IMR-90 (cell line): Measurements from ENCODE around the gene PSMC6. TPM values are rescaled to one million over a fixed set of nuclear protein-coding genes. Genes with fewer than 3 reads are reported as not detected.

ENCODE experiments used
- ATAC-seq: fragments of 200-7000 bp; cut with Tn5 transposase; 2 replicates; pipeline ENCODE4 v1.9.1; 2020; ENCODE audit warnings: low read depth, mild to moderate bottlenecking, moderate library complexity
- BruUV-seq: library from RNA; stranded (reverse); fragments of 400-500 nt; replicated peaks from 2 replicates; lab custom pipeline; 2021; lab: Mats Ljungman, UMichigan
- CTCF ChIA-PET: fragments of 300-600 bp; formaldehyde crosslinking; extraction: SDS; loops from one replicate; lab custom pipeline; 2021; ENCODE audit warnings: antibody characterized with exemption; lab: Yijun Ruan, JAX
- POLR2A ChIA-PET: fragments of 300-600 bp; sonication (Branson Sonifier 250); formaldehyde crosslinking; loops from one replicate; lab custom pipeline; 2022; ENCODE audit warnings: antibody characterized with exemption; ENCODE audit not compliant: unreplicated experiment; lab: Charles Lee
- DNase-seq: peaks from one replicate; pipeline ENCODE4 v3.0.0; 2013
- H2AFZ ChIP-seq: replicated peaks from 2 replicates; pipeline ENCODE3; 2013; ENCODE audit warnings: low read length, mild to moderate bottlenecking; ENCODE audit not compliant: poor library complexity
- H2AK5ac ChIP-seq: 2 replicates; pipeline ENCODE4 v1.6.1; 2013; ENCODE audit warnings: low read depth, low read length, inconsistent platforms
- H2AK9ac ChIP-seq: replicated peaks from 2 replicates; pipeline ENCODE3; 2013; ENCODE audit warnings: mild to moderate bottlenecking, low read depth, low read length, moderate library complexity; ENCODE audit not compliant: poor library complexity
- H2BK120ac ChIP-seq: 2 replicates; pipeline ENCODE4 v1.6.1; 2013; ENCODE audit warnings: low read depth, low read length, inconsistent platforms
- H2BK15ac ChIP-seq: 3 replicates; pipeline ENCODE4 v1.6.1; 2013; ENCODE audit warnings: low read depth, low read length, inconsistent platforms
- H2BK20ac ChIP-seq: 2 replicates; pipeline ENCODE4 v1.6.1; 2013; ENCODE audit warnings: low read depth, mild to moderate bottlenecking, inconsistent platforms, low read length, moderate library complexity
- H2BK5ac ChIP-seq: 2 replicates; pipeline ENCODE4 v1.6.1; 2013; ENCODE audit warnings: mild to moderate bottlenecking, low read depth, low read length, inconsistent platforms; ENCODE audit not compliant: poor library complexity, severe bottlenecking
- H3K14ac ChIP-seq: replicated peaks from 2 replicates; pipeline ENCODE4 v1.6.1; 2013; ENCODE audit warnings: low read depth, low read length, inconsistent platforms
- H3K18ac ChIP-seq: 2 replicates; pipeline ENCODE4 v1.6.1; 2013; ENCODE audit warnings: low read depth, low read length, control low read depth
- H3K23ac ChIP-seq: 2 replicates; pipeline ENCODE4 v1.6.1; 2013; ENCODE audit warnings: low read depth, low read length, inconsistent platforms
- H3K27ac ChIP-seq: 2 replicates; pipeline ENCODE4 v1.5.1; 2013; ENCODE audit warnings: mild to moderate bottlenecking, control low read depth, low read length; ENCODE audit not compliant: insufficient read depth
- H3K27me3 ChIP-seq: 2 replicates; pipeline ENCODE4 v1.6.1; 2013; ENCODE audit warnings: low read length; ENCODE audit not compliant: control insufficient read depth, insufficient read depth
- H3K36me3 ChIP-seq: 2 replicates; pipeline ENCODE4 v1.6.1; 2013; ENCODE audit warnings: low read length, mixed read lengths; ENCODE audit not compliant: control insufficient read depth, insufficient read depth
- H3K4ac ChIP-seq: 2 replicates; pipeline ENCODE4 v1.6.1; 2013; ENCODE audit warnings: low read depth, low read length, inconsistent platforms
- H3K4me1 ChIP-seq: 2 replicates; pipeline ENCODE4 v1.6.1; 2013; ENCODE audit warnings: low read length, mixed read lengths; ENCODE audit not compliant: control insufficient read depth, insufficient read depth
- H3K4me2 ChIP-seq: 2 replicates; pipeline ENCODE4 v1.6.1; 2013; ENCODE audit warnings: low read depth, mild to moderate bottlenecking, control low read depth, low read length, moderate library complexity
- H3K4me3 ChIP-seq: 2 replicates; pipeline ENCODE4 v1.5.1; 2013; ENCODE audit warnings: low read depth, mild to moderate bottlenecking, control low read depth, low read length, moderate library complexity; ENCODE audit not compliant: insufficient read depth
- H3K56ac ChIP-seq: 2 replicates; pipeline ENCODE4 v1.6.1; 2013; ENCODE audit warnings: low read length, inconsistent platforms; ENCODE audit not compliant: insufficient read depth; ENCODE audit errors: extremely low read depth
- H3K79me1 ChIP-seq, 2 experiments: 2 replicates each; pipeline ENCODE4 v1.6.1; 2013; ENCODE audit warnings: low read length in 2 of 2, inconsistent platforms in 1 of 2, low read depth in 1 of 2
- H3K9ac ChIP-seq: 2 replicates; pipeline ENCODE4 v1.6.1; 2013; ENCODE audit warnings: low read depth, low read length, control low read depth
- H3K9me1 ChIP-seq: 2 replicates; pipeline ENCODE4 v1.6.1; 2013; ENCODE audit warnings: low read length, inconsistent platforms; ENCODE audit not compliant: insufficient read depth
- H3K9me3 ChIP-seq: 2 replicates; pipeline ENCODE4 v1.6.1; 2013; ENCODE audit warnings: low read length; ENCODE audit not compliant: control insufficient read depth, insufficient read depth
- H4K20me1 ChIP-seq: 2 replicates; pipeline ENCODE4 v1.6.1; 2013; ENCODE audit warnings: low read length, inconsistent platforms; ENCODE audit not compliant: insufficient read depth
- H4K5ac ChIP-seq: 2 replicates; pipeline ENCODE4 v1.6.1; 2013; ENCODE audit warnings: mild to moderate bottlenecking, low read depth, low read length, control low read depth
- H4K8ac ChIP-seq, 2 experiments: 2 replicates each; pipeline ENCODE4 v1.6.1; 2013; ENCODE audit warnings: low read depth in 2 of 2, low read length in 2 of 2, control low read depth in 1 of 2, inconsistent platforms in 1 of 2
- H4K91ac ChIP-seq: 2 replicates; pipeline ENCODE4 v1.6.1; 2013; ENCODE audit warnings: low read depth, low read length, inconsistent platforms; ENCODE audit not compliant: insufficient read depth
- BHLHE40 ChIP-seq: fragments of 150-350 bp; IDR thresholded peaks from 2 replicates; pipeline ENCODE4 v1.6.1; 2016; ENCODE audit warnings: mild to moderate bottlenecking, low read depth, low read length
- CEBPB ChIP-seq: IDR thresholded peaks from 2 replicates; pipeline ENCODE4 v1.6.1; 2012; ENCODE audit warnings: low read depth, low read length, improper control_type of control experiment
- CHD1 ChIP-seq: IDR thresholded peaks from 2 replicates; pipeline ENCODE4 v1.6.1; 2012; ENCODE audit warnings: low read depth, low read length, improper control_type of control experiment
- MAFK ChIP-seq: IDR thresholded peaks from 2 replicates; pipeline ENCODE4 v1.6.1; 2012; ENCODE audit warnings: low read depth, low read length, improper control_type of control experiment
- NFE2L2 ChIP-seq: fragments of 150-350 bp; IDR thresholded peaks from 2 replicates; pipeline ENCODE4 v1.6.1; 2016; ENCODE audit warnings: low read depth, mild to moderate bottlenecking, low read length
- POLR2A ChIP-seq: IDR thresholded peaks from 2 replicates; pipeline ENCODE4 v1.6.1; 2012; ENCODE audit warnings: mild to moderate bottlenecking, low read depth, low read length
- RAD21 ChIP-seq: IDR thresholded peaks from 2 replicates; pipeline ENCODE4 v1.6.1; 2012; ENCODE audit warnings: low read length, improper control_type of control experiment
- RCOR1 ChIP-seq: IDR thresholded peaks from 2 replicates; pipeline ENCODE4 v1.6.1; 2012; ENCODE audit warnings: mild to moderate bottlenecking, low read length, improper control_type of control experiment; ENCODE audit not compliant: insufficient replicate concordance
- SMC3 ChIP-seq: fragments of 150-350 bp; IDR thresholded peaks from 2 replicates; pipeline ENCODE4 v1.6.1; 2016; ENCODE audit warnings: low read depth, mild to moderate bottlenecking, antibody characterized with exemption, low read length, moderate library complexity
- WGBS, 2 experiments: methylation state at CpG; one replicate each; pipeline versions ENCODE4 v1.1.5 to v1.1.7; 2013; ENCODE audit warnings: missing lambda C conversion rate in 2 of 2; ENCODE audit not compliant: insufficient read length in 1 of 2; ENCODE audit errors: extremely low coverage in 2 of 2; 5-methylcytosine and 5-hydroxymethylcytosine counted together
- dilution Hi-C: fragments of 300-500 bp; cut with HindIII; formaldehyde crosslinking; loops from one replicate; pipeline ENCODE4 v1.14.3; 2018; ENCODE audit warnings: low sequenced_read_pairs; ENCODE audit not compliant: unreplicated experiment
- in situ Hi-C: fragments of 300-500 bp; cut with MboI; formaldehyde crosslinking; loops from 3 replicates; pipeline ENCODE4 v1.14.3; 2019; ENCODE audit warnings: low sequenced_read_pairs, inconsistent platforms, mixed read lengths
- intact Hi-C: fragments of 100-400 bp; cut with micrococcal nuclease; formaldehyde crosslinking; loops from 2 replicates; pipeline ENCODE4 v1.10.0; 2022
- polyA plus RNA-seq, 3 experiments: library from polyadenylated mRNA; depleted of rRNA; stranded (reverse); fragments of >200 nt; gene quantifications; 2 replicates each; pipeline ENCODE4 v1.2.3, GENCODE V29; 2012; ENCODE audit warnings: low replicate concordance in 1 of 3
- total RNA-seq: library from RNA; depleted of rRNA; stranded (reverse); fragments of >200 nt; gene quantifications from 2 replicates; pipeline ENCODE4 v1.2.3, GENCODE V29; 2012
- TF ChIP-seq, protein P1 (sequence below): conservative IDR thresholded peaks from 2 replicates; pipeline ENCODE4 v1.5.1; 2012; ENCODE audit warnings: mild to moderate bottlenecking, low read depth, low read length, improper control_type of control experiment
- TF ChIP-seq, protein P2 (sequence below): fragments of 150-350 bp; IDR thresholded peaks from 2 replicates; pipeline ENCODE4 v1.6.1; 2016; ENCODE audit warnings: low read depth, mild to moderate bottlenecking, low read length, moderate library complexity, borderline replicate concordance

Gene PSMC6
- total and polyA plus RNA-seq, 2 of the 4 experiments (the other 2 are of a cell fraction) = 62.9 to 85.4 TPM

DNA sequence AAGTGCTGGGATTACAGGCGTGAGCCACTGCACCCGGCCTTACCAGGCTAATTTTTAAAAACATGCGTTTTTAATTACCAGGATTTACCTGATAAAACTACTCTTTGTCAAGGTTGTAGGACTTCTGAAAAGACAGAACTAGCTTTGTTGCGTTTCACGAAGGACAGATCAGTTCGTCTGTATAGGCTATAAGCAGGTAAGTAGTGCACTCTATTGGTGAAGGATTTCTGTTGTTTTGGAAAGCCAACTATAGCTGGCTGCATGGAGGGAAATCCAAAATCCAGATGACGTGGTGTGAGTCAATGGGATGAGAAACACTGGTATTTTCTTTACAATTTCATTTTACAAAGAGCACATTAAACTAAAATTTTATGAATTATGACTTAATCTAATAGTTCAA is 69.8 kb downstream of the PSMC6 start:
- H4K8ac ChIP-seq = no peak overlapping the region
- H2BK20ac ChIP-seq = no peak overlapping the region
- no peak overlapping the region for H3K4me3 ChIP-seq
- H3K9me1 ChIP-seq = no peaks in the 10 kb centered on the region
- peaks cover 18% of the 10 kb centered on the region for H3K36me3 ChIP-seq
- H2BK5ac ChIP-seq = no peak overlapping the region
- H3K79me1 ChIP-seq = peaks cover 6 to 19% of the 10 kb centered on the region in 2 experiments; a peak in 2 of 4 replicates
- CTCF ChIA-PET = no interaction called here
- no peak overlapping the region for H3K4ac ChIP-seq
- dilution Hi-C loops = no loop called here
- no peak overlapping the region for H4K91ac ChIP-seq
- no peak overlapping the region for H2BK15ac ChIP-seq
- H4K5ac ChIP-seq = no peak overlapping the region
- H3K56ac ChIP-seq = no peak overlapping the region
- DNase-seq (no peak), ATAC-seq (no peak)
- no peak overlapping the region for H3K14ac ChIP-seq
- no peak overlapping the region for H2AK5ac ChIP-seq
- H2AK9ac ChIP-seq = no peak overlapping the region
- in situ Hi-C loops = no loop called here
- intact Hi-C loops = no loop called here
- no peaks in the 10 kb centered on the region for H3K4me1 ChIP-seq
- no peaks in the 10 kb centered on the region for H3K27me3 ChIP-seq
- H2AFZ ChIP-seq = no peak overlapping the region
- no peaks in the 10 kb centered on the region for H3K9me3 ChIP-seq
- no peaks in the 10 kb centered on the region for H4K20me1 ChIP-seq
- POLR2A ChIA-PET = interaction anchor here (0.6 kb wide), 1 partner anchor 238 kb away, joined by 11 read pairs; no protein-coding TSS in a partner anchor
- no peak overlapping the region for H3K9ac ChIP-seq
- H3K4me2 ChIP-seq = no peak overlapping the region
- no peak overlapping the region for H3K27ac ChIP-seq
- TF ChIP-seq CHD1 (no peak), SMC3 (no peak), RCOR1 (no peak), MAFK (no peak), RAD21 (no peak), BHLHE40 (no peak), CEBPB (no peak), POLR2A (no peak), NFE2L2 (no peak)
- TF ChIP-seq, protein P1, sequence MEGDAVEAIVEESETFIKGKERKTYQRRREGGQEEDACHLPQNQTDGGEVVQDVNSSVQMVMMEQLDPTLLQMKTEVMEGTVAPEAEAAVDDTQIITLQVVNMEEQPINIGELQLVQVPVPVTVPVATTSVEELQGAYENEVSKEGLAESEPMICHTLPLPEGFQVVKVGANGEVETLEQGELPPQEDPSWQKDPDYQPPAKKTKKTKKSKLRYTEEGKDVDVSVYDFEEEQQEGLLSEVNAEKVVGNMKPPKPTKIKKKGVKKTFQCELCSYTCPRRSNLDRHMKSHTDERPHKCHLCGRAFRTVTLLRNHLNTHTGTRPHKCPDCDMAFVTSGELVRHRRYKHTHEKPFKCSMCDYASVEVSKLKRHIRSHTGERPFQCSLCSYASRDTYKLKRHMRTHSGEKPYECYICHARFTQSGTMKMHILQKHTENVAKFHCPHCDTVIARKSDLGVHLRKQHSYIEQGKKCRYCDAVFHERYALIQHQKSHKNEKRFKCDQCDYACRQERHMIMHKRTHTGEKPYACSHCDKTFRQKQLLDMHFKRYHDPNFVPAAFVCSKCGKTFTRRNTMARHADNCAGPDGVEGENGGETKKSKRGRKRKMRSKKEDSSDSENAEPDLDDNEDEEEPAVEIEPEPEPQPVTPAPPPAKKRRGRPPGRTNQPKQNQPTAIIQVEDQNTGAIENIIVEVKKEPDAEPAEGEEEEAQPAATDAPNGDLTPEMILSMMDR = no peak
- TF ChIP-seq, protein P2, sequence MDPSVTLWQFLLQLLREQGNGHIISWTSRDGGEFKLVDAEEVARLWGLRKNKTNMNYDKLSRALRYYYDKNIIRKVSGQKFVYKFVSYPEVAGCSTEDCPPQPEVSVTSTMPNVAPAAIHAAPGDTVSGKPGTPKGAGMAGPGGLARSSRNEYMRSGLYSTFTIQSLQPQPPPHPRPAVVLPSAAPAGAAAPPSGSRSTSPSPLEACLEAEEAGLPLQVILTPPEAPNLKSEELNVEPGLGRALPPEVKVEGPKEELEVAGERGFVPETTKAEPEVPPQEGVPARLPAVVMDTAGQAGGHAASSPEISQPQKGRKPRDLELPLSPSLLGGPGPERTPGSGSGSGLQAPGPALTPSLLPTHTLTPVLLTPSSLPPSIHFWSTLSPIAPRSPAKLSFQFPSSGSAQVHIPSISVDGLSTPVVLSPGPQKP = no peak
- no peak overlapping the region for H2BK120ac ChIP-seq
- WGBS, 2 experiments = 100% methylated on average over 2 of the region's 7 CpGs; no CpG with 5 or more reads in 1 of the 2 experiments
- BruUV-seq = no TSS peak
- no peak overlapping the region for H3K18ac ChIP-seq
- H3K23ac ChIP-seq = no peak overlapping the region
